Mammary epithelial cell (primary cell): Measurements from ENCODE around the gene IRGQ.

Source experiments
- EZH2 ChIP-seq: IDR thresholded peaks from 2 replicates; pipeline ENCODE4 v1.6.1; 2012; ENCODE audit warnings: low read length, inconsistent platforms, borderline replicate concordance
- TF ChIP-seq, protein P1 (sequence below), 2 donors: IDR thresholded peaks in 1 of 2; conservative IDR thresholded peaks in 1 of 2; 2 replicates each; pipeline ENCODE4 v1.5.1; 2011 to 2012; ENCODE audit warnings: inconsistent platforms in 2 of 2, low read length in 2 of 2, mild to moderate bottlenecking in 2 of 2, control low read depth in 1 of 2, low read depth in 1 of 2; ENCODE audit not compliant: insufficient read depth in 1 of 2; ENCODE audit errors: extremely low read depth in 1 of 2

DNA sequence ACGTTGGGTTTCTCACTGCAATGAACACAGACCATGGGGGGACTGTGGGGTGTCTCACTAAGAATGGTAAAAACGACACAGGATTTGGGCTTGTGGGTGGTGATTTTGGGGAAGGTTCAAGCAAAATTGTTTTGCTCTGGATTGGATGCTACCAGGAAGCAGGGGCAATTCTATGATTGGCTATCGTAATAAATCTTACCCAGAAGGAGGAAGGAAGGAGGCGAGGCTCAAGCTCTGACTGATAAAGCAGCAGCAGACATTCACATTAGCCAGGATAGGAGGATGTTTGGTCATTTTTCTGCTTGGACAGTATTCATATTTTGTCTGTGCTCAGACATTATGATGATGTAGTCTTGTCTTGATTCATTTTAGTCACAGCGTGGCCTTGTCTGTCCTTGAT lies 1.9 kb upstream of the IRGQ start:
- TF ChIP-seq, protein P1, sequence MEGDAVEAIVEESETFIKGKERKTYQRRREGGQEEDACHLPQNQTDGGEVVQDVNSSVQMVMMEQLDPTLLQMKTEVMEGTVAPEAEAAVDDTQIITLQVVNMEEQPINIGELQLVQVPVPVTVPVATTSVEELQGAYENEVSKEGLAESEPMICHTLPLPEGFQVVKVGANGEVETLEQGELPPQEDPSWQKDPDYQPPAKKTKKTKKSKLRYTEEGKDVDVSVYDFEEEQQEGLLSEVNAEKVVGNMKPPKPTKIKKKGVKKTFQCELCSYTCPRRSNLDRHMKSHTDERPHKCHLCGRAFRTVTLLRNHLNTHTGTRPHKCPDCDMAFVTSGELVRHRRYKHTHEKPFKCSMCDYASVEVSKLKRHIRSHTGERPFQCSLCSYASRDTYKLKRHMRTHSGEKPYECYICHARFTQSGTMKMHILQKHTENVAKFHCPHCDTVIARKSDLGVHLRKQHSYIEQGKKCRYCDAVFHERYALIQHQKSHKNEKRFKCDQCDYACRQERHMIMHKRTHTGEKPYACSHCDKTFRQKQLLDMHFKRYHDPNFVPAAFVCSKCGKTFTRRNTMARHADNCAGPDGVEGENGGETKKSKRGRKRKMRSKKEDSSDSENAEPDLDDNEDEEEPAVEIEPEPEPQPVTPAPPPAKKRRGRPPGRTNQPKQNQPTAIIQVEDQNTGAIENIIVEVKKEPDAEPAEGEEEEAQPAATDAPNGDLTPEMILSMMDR (conservative IDR thresholded peaks at IDR 0.05 in 1 of 2, IDR thresholded peaks at IDR 0.05 in 1 of 2; ENCODE audit: extremely low read depth in 1 of 2, insufficient read depth in 1 of 2, low read depth in 1 of 2, low read length in 2 of 2): no peak
- no peak for TF ChIP-seq EZH2
